Dedifferentiated amniotic fluid mesenchymal stem cell (primary cell): ENCODE measurements around the gene DRICH1.
"Not testable (repeated sequence)": the region's sequence is repeated elsewhere in the genome, so short reads cannot be mapped to it uniquely, and the experiment has no call there.

Experiments used
- DNase-seq: peaks from one replicate; pipeline ENCODE4 v3.0.0-alpha.2; 2016; ENCODE audit errors: extremely low spot score

Gene DRICH1

GRCh38 chr22:23598805-23599518, 33.2 kb downstream of the DRICH1 start:
- DNase-seq = no peak

- DNase-seq = not testable (repeated sequence)
Measured at GRCh38 chr22:23597576-23598268, 34.4 kb downstream of the DRICH1 start.

- DNase-seq = not testable (repeated sequence)
Measured at GRCh38 chr22:23595904-23596303, 36.2 kb downstream of the DRICH1 start.

GRCh38 chr22:23591846-23592245, 40.3 kb downstream of the DRICH1 start:
- no peak for DNase-seq

GRCh38 chr22:23591201-23591791, 40.8 kb downstream of the DRICH1 start:
- DNase-seq = no peak

- no peak for DNase-seq
Measured at GRCh38 chr22:23583836-23584235, 48.3 kb downstream of the DRICH1 start.

- DNase-seq = no peak
Measured at GRCh38 chr22:23583153-23583552, 49.0 kb downstream of the DRICH1 start.

- DNase-seq = no peak
Measured at GRCh38 chr22:23581260-23581650, 50.9 kb downstream of the DRICH1 start.

GRCh38 chr22:23580576-23581259, 51.4 kb downstream of the DRICH1 start:
- DNase-seq = no peak

- DNase-seq = no peak
Measured at GRCh38 chr22:23579870-23580575, 52.1 kb downstream of the DRICH1 start, which contains the start of gene IGLL1. TSS of gene IGLL1 (minus strand) at chr22:23580290. CDS start at chr22:23580190, 100 bp downstream.

- no peak for DNase-seq
Measured at GRCh38 chr22:23579280-23579679, 52.8 kb downstream of the DRICH1 start.

GRCh38 chr22:23578306-23578705, 53.8 kb downstream of the DRICH1 start:
- DNase-seq = no peak

- no peak for DNase-seq
Measured at GRCh38 chr22:23576681-23577080, 55.4 kb downstream of the DRICH1 start.

- DNase-seq = no peak
Measured at GRCh38 chr22:23575601-23576000, 56.5 kb downstream of the DRICH1 start.

GRCh38 chr22:23574877-23575276, 57.2 kb downstream of the DRICH1 start:
- no peak for DNase-seq

- no peak for DNase-seq
Measured at GRCh38 chr22:23574371-23574811, 57.7 kb downstream of the DRICH1 start.

GRCh38 chr22:23573701-23574235, 58.4 kb downstream of the DRICH1 start:
- not testable (repeated sequence) for DNase-seq

- not testable (repeated sequence) for DNase-seq
Measured at GRCh38 chr22:23573106-23573505, 59.0 kb downstream of the DRICH1 start.

GRCh38 chr22:23571486-23571885, 60.6 kb downstream of the DRICH1 start:
- no peak for DNase-seq

- DNase-seq = no peak
Measured at GRCh38 chr22:23570681-23571080, 61.4 kb downstream of the DRICH1 start.

GRCh38 chr22:23569716-23570115, 62.4 kb downstream of the DRICH1 start:
- no peak for DNase-seq
